ENCODE measurements around the gene AKT1.

- TF ChIP-seq CTCF (conservative IDR thresholded peaks at IDR 0.05; ENCODE audit: low read depth, low read length) (no peak), EZH2 (IDR thresholded peaks at IDR 0.05; ENCODE audit: borderline replicate concordance, low read depth, low read length, poor library complexity, severe bottlenecking) (no peak)
These were observed 11.9 kb downstream of the AKT1 start for GRCh38 chr14:104783484-104784217.
